Naive B cell (primary cell): ENCODE measurements around the gene SIGLEC7. TPM values are rescaled to one million over a fixed set of nuclear protein-coding genes. Genes with fewer than 3 reads are reported as not detected.
A peak's percentile ranks its signal among the peaks of the same experiment; 100 is the strongest.
"Not testable (repeated sequence)": the region's sequence is repeated elsewhere in the genome, so short reads cannot be mapped to it uniquely, and the experiment has no call there.

Experiments
- ATAC-seq, 2 donors: fragments of 150-1000 bp; cut with Tn5 transposase; 2 replicates each; pipeline ENCODE4 v1.10.0; 2021; ENCODE audit warnings: low read depth in 2 of 2, mild to moderate bottlenecking in 2 of 2, moderate library complexity in 2 of 2
- DNase-seq: peaks from one replicate; pipeline ENCODE4 v3.0.0; 2022
- H3K27ac Mint-ChIP-seq, 6 donors: one replicate each; pipeline ENCODE4 v1.8.0; 2020 to 2022; ENCODE audit warnings: mild to moderate bottlenecking in 6 of 6, mixed read lengths in 6 of 6, moderate library complexity in 5 of 6, inconsistent platforms in 2 of 6
- H3K27me3 Mint-ChIP-seq, 3 donors: one replicate each; pipeline ENCODE4 v1.8.0; 2021 to 2022; ENCODE audit warnings: mixed read lengths in 3 of 3, mild to moderate bottlenecking in 1 of 3
- H3K36me3 Mint-ChIP-seq, 2 donors: one replicate each; pipeline ENCODE4 v1.8.0; 2020 to 2022; ENCODE audit warnings: mixed read lengths in 2 of 2, inconsistent platforms in 1 of 2, mild to moderate bottlenecking in 1 of 2
- H3K4me1 Mint-ChIP-seq, 3 donors: one replicate each; pipeline ENCODE4 v1.8.0; 2020 to 2022; ENCODE audit warnings: mixed read lengths in 3 of 3, inconsistent platforms in 1 of 3, mild to moderate bottlenecking in 1 of 3, moderate library complexity in 1 of 3
- H3K4me3 Mint-ChIP-seq, 8 donors: one replicate each; pipeline ENCODE4 v1.8.0; 2020 to 2022; ENCODE audit warnings: mild to moderate bottlenecking in 8 of 8, mixed read lengths in 8 of 8, moderate library complexity in 8 of 8, inconsistent platforms in 2 of 8
- H3K9me3 Mint-ChIP-seq, 7 donors: one replicate each; pipeline ENCODE4 v1.8.0; 2020 to 2022; ENCODE audit warnings: mixed read lengths in 7 of 7, mild to moderate bottlenecking in 5 of 7, inconsistent platforms in 2 of 7, moderate library complexity in 1 of 7
- polyA plus RNA-seq, 6 donors: library from polyadenylated mRNA; unstranded; fragments of 300-500 nt; fragmentation: Illumina TruSeq; gene quantifications; one replicate each; pipeline ENCODE4 v1.2.3, GENCODE V29; 2021; ENCODE audit warnings: low read depth in 6 of 6

SIGLEC7 gene
- polyA plus RNA-seq, 6 donors from 2014 or later = 0.22 to 0.32 (median 0.23) TPM; not detected in 3

DNA sequence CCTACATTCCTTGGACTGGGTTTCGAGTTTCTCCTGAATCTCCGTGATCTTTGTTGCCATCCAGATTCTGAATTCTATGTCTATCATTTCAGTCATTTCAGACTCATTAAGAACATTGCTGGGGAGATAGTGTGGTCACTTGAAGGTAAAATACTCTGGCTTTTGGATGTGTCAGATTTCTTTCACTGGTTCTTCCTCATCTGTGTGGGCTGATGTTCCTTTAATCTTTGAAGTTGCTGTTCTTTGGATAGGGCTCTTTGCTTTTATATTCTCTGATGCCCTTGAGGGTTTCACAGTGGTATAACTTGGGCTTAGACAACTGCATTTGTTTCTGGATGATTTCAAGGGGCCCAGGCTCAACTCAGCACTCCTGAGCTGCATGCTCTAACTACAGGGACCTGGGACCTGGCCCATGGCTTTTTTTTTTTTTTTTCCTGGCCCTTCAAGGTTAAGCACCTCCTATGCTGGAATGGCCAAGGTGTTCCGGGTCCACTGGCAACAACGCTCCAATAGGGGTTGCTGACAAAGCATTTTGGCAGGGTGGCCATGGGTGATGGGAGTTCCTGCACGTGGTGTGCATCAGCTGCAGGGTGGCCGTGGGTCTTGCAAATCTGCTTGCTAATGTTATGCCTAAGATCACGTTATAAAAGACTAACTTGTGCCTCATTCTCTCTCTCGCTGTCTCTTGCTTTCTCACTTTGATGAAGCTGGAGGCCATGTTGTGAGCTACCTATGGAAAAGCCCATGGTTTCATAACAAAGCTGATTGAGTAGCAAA, 5.9 kb upstream of the SIGLEC7 start:
- Mint-ChIP-seq H3K4me3 (peak overlapping the region in 1 of 8 donors; percentile 18), H3K27me3 (peaks cover 16 to 52% (median 51%) of the 10 kb centered on the region in 3 donors), H3K27ac (no peak overlapping the region), H3K9me3 (peaks cover 0 to 15% (median 4%) of the 10 kb centered on the region in 7 donors), H3K36me3 (no peaks in the 10 kb centered on the region), H3K4me1 (peaks cover 29 to 48% (median 36%) of the 10 kb centered on the region in 3 donors)
- ATAC-seq = no peak
- no peak for DNase-seq

DNA sequence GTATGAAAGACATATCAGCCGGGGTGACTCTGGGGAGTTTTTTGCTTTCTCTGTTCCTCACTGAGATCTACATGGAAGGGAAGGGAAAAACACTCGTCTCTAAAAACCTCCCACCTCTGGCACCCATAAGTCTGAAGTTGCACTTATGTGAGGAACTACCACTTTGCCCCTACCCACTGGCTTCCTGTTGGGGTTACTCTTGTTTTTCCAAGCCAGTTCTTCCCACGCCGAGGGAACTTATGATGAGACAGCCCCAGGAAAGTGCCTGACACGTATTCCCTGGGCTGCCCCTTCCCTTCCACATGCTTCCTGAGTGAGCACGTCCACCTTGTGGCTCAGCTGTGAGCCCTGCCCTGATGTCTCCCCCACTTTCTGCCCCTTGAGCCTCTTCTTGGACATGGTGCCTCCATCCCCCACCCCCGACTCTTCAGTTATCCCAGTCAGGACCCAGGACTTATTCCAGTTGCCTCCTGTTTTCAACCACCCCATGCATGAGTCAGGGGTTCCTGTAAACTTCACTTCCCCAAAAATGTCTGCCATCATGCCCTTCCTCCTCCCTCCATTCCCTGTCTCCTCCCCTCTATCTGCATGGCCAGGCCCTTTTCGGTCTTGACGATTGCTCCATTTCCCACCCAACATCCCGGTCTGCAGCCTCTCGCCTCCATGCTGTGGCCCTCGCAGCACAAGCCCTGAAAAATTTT, 5.1 kb upstream of the SIGLEC7 start:
- no peaks in the 10 kb centered on the region for H3K36me3 Mint-ChIP-seq
- no peak for ATAC-seq
- peaks cover 0 to 15% (median 4%) of the 10 kb centered on the region in 7 donors for H3K9me3 Mint-ChIP-seq
- H3K27me3 Mint-ChIP-seq = peaks cover 16 to 56% (median 50%) of the 10 kb centered on the region in 3 donors
- H3K4me3 Mint-ChIP-seq = peak overlapping the region in 2 of 8 donors; percentile 30 to 41
- no peak for DNase-seq
- H3K27ac Mint-ChIP-seq = peak overlapping the region in 1 of 6 donors; percentile 27
- H3K4me1 Mint-ChIP-seq = peaks cover 27 to 43% (median 37%) of the 10 kb centered on the region in 3 donors

DNA sequence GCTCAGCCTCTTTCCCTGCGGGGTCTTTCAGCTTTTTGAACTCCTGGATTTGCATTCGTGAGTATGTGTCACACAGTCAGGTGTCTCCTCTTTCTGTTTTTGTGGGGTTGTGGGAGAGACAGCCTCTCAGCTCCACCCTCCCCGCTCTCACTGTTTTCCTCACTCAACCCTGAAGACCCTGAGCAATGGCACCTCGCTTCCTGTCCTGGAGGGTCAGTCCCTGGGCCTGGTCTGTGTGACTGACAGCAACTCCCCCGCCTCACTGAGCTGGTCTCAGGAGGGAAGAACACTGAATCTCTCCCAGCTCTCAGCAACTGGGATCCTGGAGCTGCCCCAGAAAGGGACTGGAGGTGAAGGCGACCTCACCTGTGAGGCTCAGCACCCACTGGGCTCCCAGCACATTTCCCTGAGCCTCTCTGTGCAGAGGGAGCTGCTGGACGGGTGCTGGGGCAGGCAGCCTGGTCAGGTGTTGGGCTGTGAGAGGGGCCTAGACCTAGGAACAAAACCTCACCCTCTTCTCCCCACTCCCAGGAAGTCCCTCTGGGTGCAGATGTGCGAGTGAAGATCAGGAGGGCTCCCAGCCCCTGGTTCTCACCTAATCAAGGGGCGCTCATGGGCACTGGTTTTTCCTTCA, 4.2 kb upstream of the SIGLEC7 start:
- H3K27me3 Mint-ChIP-seq = peaks cover 16 to 56% (median 42%) of the 10 kb centered on the region in 3 donors
- H3K4me3 Mint-ChIP-seq = no peak overlapping the region
- H3K36me3 Mint-ChIP-seq = no peaks in the 10 kb centered on the region
- ATAC-seq (no peak), DNase-seq (no peak)
- H3K4me1 Mint-ChIP-seq = peaks cover 19 to 35% (median 30%) of the 10 kb centered on the region in 3 donors
- peaks cover 0 to 15% (median 4%) of the 10 kb centered on the region in 7 donors for H3K9me3 Mint-ChIP-seq
- H3K27ac Mint-ChIP-seq = no peak overlapping the region

- H3K36me3 Mint-ChIP-seq = no peaks in the 10 kb centered on the region
- peaks cover 19 to 35% (median 30%) of the 10 kb centered on the region in 3 donors for H3K4me1 Mint-ChIP-seq
- ATAC-seq = no peak
- no peak for DNase-seq
- H3K4me3 Mint-ChIP-seq = no peak overlapping the region
- H3K9me3 Mint-ChIP-seq = peaks cover 0 to 15% (median 4%) of the 10 kb centered on the region in 7 donors
- peak overlapping the region in 1 of 6 donors; percentile 7 for H3K27ac Mint-ChIP-seq
- H3K27me3 Mint-ChIP-seq = peaks cover 16 to 55% (median 42%) of the 10 kb centered on the region in 3 donors
Observed at GRCh38 chr19:51138549-51138979, 3.5 kb upstream of the SIGLEC7 start.

DNA sequence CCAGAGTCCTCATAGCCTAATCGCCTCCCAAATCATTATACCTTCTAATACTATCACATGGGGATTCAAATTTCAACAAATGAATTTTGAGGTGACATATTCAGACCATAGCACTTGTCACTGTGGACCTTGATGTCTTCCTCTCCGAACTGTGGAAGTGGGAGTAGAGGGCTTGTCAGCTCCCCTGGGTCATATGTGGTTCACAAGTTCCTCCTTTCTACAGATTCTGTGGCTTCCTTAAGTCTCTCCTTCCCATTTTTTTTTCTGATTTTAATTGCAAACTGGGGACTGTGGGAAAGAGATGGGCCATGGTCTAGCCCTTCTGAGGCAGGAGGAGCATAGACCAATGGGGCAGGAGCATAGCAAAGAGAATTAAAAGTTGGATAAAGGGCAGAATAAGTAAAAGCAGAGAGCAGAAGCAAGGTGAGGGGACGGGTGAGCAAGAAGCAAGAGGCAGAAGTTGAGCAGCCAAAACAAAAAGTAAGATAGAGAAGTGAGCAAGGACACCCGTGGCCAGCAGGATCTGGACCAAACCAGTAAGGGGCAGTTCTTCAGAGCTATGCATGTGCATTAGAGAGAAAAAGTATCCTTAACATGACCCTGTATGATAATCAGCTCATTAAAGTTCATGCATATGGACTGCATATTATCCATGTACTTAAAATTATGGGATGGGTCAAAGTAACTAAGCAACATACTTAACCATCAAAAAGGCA, 2.6 kb upstream of the SIGLEC7 start:
- peak overlapping the region in 7 of 8 donors; percentile 17 to 84 (median 56) for H3K4me3 Mint-ChIP-seq
- DNase-seq = no peak
- H3K9me3 Mint-ChIP-seq = peaks cover 0 to 12% (median 4%) of the 10 kb centered on the region in 7 donors
- no peaks in the 10 kb centered on the region for H3K36me3 Mint-ChIP-seq
- H3K27ac Mint-ChIP-seq = peak overlapping the region in 3 of 6 donors; percentile 2 to 85 (median 28)
- peaks cover 15 to 54% (median 41%) of the 10 kb centered on the region in 3 donors for H3K27me3 Mint-ChIP-seq
- ATAC-seq = peak; percentile 41 to 48
- peaks cover 19 to 35% (median 30%) of the 10 kb centered on the region in 3 donors for H3K4me1 Mint-ChIP-seq

DNA sequence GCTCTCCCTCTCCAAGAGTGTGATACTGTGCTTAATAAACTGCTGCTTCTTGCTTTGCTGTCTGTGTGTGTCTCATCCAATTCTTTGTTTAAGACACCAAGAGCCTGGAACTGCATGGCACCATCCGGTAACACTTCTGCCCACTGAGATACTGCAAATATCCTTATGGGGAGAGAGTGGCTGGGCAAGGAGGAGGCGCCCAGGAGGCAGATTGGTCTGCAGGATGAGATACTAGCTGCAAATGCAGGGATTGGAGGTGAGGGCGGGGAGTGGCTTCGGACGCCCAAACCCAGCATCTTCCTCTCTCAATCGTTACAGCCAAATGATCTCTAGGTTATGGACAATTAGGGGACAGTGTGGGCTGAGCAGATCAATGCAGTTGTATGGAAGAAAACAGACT, 1.7 kb upstream of the SIGLEC7 start:
- no peak for ATAC-seq
- Mint-ChIP-seq H3K27ac (no peak overlapping the region), H3K27me3 (peaks cover 11 to 53% (median 35%) of the 10 kb centered on the region in 3 donors), H3K9me3 (peaks cover 0 to 7% (median 0%) of the 10 kb centered on the region in 7 donors), H3K36me3 (no peaks in the 10 kb centered on the region), H3K4me1 (peaks cover 19 to 35% (median 30%) of the 10 kb centered on the region in 3 donors), H3K4me3 (peak overlapping the region in 1 of 8 donors; percentile 17)
- no peak for DNase-seq

DNA sequence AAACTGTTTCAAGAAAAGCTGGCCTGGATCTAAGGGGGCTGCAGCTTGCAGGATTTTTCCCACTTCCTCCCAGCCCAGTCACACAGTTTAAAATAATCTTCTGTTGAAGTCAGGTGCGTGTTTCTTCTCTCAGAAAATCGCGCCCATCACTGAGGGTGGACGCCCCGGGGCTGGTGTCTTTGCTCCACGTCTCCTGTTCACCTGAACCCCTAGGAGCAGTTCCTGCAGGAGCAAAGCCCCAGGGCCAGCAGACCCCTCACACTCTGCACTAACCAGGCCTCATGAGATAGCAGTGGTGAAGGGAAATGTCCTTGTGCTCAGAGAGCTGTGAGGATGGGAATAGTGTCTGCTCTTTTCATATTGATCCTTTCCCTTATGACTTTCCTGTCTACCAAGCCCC, 920 bp upstream of the SIGLEC7 start:
- Mint-ChIP-seq H3K4me3 (no peak overlapping the region), H3K27me3 (peaks cover 11 to 55% (median 34%) of the 10 kb centered on the region in 3 donors), H3K36me3 (no peaks in the 10 kb centered on the region), H3K4me1 (peaks cover 19 to 35% (median 30%) of the 10 kb centered on the region in 3 donors), H3K9me3 (no peaks in the 10 kb centered on the region), H3K27ac (peak overlapping the region in 1 of 6 donors; percentile 51)
- DNase-seq (no peak), ATAC-seq (no peak)

GRCh38 chr19:51142809-51143475, 841 bp downstream of the SIGLEC7 start:
- H3K4me3 Mint-ChIP-seq = not testable (repeated sequence)

GRCh38 chr19:51143486-51143885, 1.4 kb downstream of the SIGLEC7 start:
- H3K27me3 Mint-ChIP-seq = peaks cover 0 to 47% (median 29%) of the 10 kb centered on the region in 3 donors
- no peak overlapping the region for H3K4me3 Mint-ChIP-seq
- H3K9me3 Mint-ChIP-seq = no peaks in the 10 kb centered on the region
- H3K27ac Mint-ChIP-seq = no peak overlapping the region
- no peak for ATAC-seq
- peaks cover 18 to 29% (median 24%) of the 10 kb centered on the region in 3 donors for H3K4me1 Mint-ChIP-seq
- H3K36me3 Mint-ChIP-seq = no peaks in the 10 kb centered on the region
- DNase-seq = no peak

More at GRCh38 chr19:51142809-51143475, 841 bp downstream of the SIGLEC7 start:
- peaks cover 18 to 24% (median 23%) of the 10 kb centered on the region in 3 donors for H3K4me1 Mint-ChIP-seq
- not testable (repeated sequence) for DNase-seq, H3K9me3 Mint-ChIP-seq, H3K36me3 Mint-ChIP-seq, H3K27ac Mint-ChIP-seq, ATAC-seq
- peaks cover 0 to 48% (median 25%) of the 10 kb centered on the region in 3 donors for H3K27me3 Mint-ChIP-seq

DNA sequence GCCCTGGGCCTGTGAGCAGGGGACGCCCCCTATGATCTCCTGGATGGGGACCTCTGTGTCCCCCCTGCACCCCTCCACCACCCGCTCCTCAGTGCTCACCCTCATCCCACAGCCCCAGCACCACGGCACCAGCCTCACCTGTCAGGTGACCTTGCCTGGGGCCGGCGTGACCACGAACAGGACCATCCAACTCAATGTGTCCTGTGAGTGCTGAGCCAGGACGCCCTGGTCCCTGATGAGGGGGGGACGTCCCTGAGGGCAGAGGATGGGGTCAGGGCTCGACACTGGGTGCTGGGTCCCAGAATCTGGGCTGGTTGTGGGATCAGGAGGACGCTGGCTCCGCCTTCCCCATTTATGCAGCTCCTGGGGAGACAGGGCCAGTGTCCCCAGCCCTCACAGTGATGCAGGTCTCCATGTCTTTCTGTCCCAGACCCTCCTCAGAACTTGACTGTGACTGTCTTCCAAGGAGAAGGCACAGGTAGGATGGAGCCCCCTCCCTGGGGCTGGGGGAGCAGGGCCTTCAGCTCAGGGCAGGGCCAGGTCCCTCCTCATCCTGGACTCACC, 2.5 kb downstream of the SIGLEC7 start:
- peaks cover 0 to 47% (median 26%) of the 10 kb centered on the region in 3 donors for H3K27me3 Mint-ChIP-seq
- H3K27ac Mint-ChIP-seq = no peak overlapping the region
- DNase-seq (no peak), ATAC-seq (no peak)
- H3K4me3 Mint-ChIP-seq = no peak overlapping the region
- no peaks in the 10 kb centered on the region for H3K9me3 Mint-ChIP-seq
- no peaks in the 10 kb centered on the region for H3K36me3 Mint-ChIP-seq
- H3K4me1 Mint-ChIP-seq = peaks cover 10 to 27% (median 20%) of the 10 kb centered on the region in 3 donors

DNA sequence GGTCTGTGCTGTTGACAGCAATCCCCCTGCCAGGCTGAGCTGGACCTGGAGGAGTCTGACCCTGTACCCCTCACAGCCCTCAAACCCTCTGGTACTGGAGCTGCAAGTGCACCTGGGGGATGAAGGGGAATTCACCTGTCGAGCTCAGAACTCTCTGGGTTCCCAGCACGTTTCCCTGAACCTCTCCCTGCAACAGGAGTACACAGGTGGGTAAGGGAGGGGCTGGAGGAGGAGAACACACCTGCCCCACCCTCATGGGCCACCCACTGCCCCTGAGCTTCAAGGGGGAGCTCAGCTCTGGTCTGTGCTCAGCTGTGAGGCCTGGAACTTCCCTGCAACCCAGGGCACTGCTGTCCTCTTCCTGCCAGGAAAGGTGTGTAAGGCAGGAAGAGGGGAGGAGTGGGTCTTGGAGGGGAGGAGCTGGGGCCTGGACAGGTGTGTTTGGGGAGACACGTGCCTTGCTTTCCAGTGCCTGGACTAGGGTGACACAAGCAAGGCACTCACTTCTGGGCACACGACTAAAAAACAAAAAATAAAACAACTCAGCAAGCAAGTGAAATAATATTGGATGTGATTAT, 3.9 kb downstream of the SIGLEC7 start:
- Mint-ChIP-seq H3K27ac (no peak overlapping the region), H3K9me3 (peaks cover 0 to 6% (median 0%) of the 10 kb centered on the region in 7 donors), H3K36me3 (no peaks in the 10 kb centered on the region), H3K4me1 (peaks cover 4 to 15% (median 7%) of the 10 kb centered on the region in 3 donors), H3K27me3 (peaks cover 8 to 46% (median 23%) of the 10 kb centered on the region in 3 donors), H3K4me3 (peak overlapping the region in 1 of 8 donors; percentile 23)
- no peak for DNase-seq
- ATAC-seq = no peak
